ENCODE results near the gene COX8A.

- TF ChIP-seq POLR2A (IDR thresholded peaks at IDR 0.05): no peak
- TF ChIP-seq, protein P1, sequence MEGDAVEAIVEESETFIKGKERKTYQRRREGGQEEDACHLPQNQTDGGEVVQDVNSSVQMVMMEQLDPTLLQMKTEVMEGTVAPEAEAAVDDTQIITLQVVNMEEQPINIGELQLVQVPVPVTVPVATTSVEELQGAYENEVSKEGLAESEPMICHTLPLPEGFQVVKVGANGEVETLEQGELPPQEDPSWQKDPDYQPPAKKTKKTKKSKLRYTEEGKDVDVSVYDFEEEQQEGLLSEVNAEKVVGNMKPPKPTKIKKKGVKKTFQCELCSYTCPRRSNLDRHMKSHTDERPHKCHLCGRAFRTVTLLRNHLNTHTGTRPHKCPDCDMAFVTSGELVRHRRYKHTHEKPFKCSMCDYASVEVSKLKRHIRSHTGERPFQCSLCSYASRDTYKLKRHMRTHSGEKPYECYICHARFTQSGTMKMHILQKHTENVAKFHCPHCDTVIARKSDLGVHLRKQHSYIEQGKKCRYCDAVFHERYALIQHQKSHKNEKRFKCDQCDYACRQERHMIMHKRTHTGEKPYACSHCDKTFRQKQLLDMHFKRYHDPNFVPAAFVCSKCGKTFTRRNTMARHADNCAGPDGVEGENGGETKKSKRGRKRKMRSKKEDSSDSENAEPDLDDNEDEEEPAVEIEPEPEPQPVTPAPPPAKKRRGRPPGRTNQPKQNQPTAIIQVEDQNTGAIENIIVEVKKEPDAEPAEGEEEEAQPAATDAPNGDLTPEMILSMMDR (IDR thresholded peaks at IDR 0.05): no peak
Measured at GRCh38 chr11:64014356-64014755, 39.9 kb downstream of the COX8A start.
